ENCODE measurements around the gene NEGR1.

The NEGR1 gene

DNA sequence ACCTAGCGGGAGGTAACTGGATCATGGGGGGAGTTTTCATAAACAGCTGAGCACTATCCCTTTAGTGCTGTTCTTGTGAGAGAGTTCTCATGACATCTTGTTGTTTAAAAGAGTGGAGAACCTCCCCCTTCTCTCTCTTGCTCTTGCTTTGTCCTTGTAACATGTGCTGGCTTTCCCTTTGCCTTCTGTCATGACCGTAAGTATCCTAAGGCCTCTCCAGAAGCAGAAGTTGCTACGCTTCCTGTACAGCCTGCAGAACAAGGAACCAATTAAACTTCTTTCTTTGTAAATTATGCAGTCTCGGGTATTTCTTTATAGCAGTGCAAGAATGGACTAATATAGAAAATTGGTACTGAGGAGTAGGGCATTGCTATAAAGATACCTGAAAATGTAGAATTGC, 515.6 kb downstream of the NEGR1 start:
- FAIRE-seq: no peak

DNA sequence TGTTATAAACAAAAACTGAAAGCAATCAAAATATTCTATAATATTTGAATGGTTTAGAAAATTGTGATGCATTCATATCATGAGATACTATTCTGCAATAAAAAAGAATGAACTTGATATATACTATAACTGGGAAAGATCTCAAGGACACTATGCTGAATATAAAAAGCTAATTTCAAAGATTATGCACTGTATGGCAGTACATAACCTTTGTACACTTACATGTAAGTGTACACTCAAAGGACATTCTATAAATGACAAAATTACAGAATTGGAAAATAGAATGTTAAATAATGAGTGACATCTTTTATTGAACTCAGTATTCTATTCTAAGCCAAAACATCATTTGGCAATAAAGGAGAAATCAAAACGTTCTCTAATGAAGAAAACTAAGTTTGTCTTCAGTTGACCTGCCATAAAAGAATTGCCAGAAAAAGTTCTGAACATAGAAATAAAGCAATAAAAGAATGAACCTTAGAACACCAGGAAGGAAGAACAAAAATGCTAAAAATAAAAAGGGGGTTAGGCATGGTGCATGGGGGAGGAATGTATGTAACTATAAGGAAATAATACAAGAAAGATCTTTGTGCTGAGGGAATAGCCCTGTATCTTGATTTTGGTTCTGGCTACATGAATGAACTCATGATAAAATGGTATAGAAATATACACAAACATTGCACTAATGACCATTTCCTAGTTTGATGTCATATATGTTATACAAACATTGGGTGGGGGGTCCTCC, 519.7 kb downstream of the NEGR1 start:
- FAIRE-seq: no peak

DNA sequence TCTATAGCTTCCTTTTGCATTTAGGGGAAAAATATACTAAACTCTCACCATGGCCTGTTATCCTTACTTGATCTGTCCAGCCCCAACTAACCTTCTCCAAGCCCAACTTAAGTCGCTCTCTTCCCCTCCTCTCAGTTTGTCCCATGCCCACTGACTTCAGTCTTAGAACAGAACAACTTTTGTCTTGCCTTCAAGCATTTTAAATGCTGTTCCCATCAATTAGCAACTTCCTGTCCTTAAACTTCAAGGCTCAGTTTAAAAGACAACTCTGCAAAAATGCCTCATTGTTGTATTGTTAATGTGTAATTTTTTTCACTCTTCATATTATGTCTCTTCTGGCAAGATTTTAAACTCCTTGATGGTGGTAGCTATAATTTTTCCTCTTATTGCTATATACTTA, 526.9 kb downstream of the NEGR1 start:
- FAIRE-seq: no peak

DNA sequence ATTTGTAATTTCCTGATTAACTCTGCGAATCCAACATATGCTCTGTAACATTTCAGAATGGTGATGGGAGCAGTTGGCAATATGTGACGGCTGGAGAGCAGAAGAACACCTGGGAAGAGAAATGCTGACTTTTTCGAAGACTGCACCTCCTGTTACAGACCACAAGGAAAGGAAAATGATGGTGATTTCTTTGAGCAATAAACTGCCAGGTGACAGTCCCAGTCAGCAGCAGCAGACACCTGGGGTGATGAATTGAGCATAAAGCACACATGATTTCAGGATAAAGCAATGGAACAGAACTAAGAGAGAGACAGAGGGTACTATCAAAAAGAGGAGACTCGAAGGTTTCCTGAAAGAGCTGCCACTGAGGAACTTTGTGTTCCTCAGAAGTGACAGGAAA, 528.6 kb downstream of the NEGR1 start:
- no peak for FAIRE-seq

DNA sequence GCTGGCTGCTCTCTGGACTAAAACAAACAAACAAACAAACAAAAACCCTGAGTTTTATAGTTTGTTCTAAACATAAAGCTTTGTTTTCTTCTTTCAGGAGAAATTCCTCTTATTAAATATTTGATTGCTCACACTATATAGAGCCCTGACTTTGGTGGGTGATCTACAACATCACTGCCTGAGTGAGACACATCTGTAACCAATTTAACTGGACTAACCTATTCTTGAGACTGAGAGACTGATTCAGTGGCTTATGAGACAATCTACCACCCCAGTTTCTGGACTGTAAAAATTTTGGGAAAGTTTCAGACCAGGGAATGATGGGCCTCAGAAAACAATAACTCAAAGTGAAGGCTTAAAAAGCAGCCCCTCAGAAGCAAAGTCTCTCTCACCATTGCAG, 537.0 kb downstream of the NEGR1 start:
- no peak for FAIRE-seq

DNA sequence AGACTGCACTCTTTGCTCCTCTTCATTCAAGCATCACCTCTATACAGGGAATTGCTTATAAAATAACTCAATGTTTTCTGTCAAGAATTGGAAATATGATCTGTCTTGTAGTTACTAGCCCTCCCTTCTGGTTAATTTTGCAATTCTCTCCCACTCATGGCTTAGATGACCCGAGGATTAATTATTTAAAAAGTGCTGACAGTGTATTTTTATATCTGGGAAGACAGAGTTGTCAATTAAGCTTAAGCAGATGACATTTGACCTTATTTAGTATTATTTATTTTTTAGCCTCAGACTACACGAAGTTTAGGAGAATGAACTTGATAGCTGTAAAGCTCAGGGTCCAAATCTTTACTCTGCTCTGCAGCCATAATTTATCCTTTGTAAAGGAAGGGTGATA, 538.5 kb downstream of the NEGR1 start:
- FAIRE-seq: no peak

DNA sequence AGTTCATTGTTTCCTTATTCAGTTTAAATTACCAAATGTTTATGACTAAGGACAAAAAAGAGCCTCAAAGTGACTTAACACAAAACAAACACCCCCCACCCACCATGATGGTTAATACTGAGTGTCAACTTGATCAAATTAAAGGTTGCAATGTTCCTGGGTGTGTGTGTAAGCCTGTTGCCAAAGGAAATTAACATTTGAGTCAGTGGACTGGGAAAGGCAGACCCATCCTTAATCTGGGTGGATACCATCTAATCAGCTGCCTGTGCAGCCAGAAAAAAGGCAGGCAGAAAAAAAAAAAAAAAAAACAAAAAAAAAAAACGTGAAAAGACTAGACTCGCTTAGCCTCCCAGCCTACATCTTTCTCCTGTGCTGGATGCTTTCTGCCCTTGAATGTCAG, 543.4 kb downstream of the NEGR1 start:
- FAIRE-seq: no peak

DNA sequence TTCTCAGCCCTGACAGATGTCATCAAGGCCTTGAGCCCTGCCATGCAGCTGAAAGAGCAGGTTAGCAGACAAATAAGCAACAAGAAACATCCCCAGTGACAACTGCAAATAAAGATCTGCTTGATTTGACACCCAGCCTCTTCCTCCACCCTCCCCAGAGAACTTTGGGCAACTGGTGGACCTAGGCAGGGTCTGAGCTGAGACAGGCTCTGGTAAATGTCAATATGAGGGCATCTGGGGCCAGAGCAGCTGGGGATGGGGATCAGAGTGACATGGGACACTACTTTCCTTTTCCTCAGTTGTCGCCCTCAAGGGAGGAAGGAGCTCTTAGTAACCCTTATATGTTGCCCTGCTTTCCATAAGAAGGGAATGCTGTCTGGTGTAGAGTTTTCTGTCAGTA, 544.1 kb downstream of the NEGR1 start:
- no peak for FAIRE-seq

DNA sequence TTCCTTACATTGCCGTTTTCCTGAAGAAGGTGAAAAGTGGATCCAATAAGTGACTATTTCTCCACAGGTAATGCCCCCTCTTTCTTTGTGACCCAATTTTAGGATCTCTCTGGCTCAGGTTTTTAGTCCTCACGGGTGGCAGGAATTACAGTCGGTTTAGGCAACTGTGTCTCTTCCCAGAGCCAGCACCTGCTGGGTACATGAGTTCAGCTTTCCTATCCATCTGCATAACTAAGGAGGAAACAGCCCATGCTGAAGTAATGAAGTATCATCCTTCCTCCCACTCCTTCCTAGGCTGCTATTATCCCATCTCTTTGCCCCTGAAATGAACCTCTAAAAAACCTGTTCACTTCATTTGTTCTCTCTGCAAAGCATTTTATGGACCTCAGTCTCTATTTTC, 544.6 kb downstream of the NEGR1 start:
- no peak for FAIRE-seq

DNA sequence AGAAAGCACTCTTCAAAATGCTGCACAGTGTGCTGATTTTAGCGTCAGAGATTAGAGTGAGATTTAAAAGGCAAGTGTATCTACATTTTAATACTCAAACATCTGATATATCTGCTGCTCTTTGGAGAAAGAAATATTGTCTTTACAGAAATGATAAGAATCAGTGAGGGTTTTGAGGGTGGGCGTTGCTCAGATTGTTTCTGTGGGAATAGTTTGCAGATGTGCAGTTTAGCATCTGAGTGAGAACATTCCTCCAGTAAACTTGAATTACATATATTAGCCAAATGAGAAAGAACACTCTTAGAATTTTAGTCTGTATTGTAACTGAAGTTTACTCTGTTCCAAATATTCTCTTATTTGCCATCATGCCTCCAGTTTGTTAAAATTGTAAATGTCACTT, 549.2 kb downstream of the NEGR1 start:
- FAIRE-seq: no peak

DNA sequence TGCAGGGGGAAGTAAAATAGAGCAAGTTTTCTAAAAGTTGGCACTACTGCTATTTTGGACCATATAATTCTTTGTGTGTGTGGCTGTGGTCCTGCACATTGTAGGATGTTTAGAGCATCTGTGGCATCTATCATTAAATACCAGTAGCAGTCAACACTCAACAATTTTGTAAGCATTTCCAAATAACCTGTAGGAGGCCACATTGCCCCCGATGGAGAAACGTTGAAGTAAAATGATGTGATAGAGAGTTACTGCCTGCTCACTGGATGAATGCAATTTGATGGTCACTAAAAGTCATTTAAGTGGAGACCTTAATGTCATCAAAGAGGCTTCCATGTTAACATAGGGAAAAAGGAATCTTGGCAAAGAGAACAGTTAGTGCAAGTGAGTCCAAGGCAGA, 560.8 kb downstream of the NEGR1 start:
- FAIRE-seq: no peak

DNA sequence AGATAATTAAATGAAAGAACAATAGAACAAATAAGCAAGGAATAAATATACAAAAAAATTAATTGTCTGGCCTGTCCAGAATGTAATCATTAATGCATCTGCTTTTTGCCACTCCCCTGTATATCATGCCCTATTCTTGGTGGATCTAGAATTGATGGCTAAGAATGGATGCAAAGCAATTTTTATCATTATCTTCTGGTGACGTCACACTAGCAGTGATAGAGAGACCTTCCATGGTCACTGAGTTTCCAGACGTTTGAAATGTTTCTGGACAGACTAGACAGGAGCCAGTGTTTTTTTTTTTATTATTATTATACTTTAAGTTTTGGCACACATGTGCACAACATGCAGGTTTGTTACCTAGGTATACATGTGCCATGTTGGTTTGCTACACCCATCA, 563.0 kb downstream of the NEGR1 start:
- no peak for FAIRE-seq

DNA sequence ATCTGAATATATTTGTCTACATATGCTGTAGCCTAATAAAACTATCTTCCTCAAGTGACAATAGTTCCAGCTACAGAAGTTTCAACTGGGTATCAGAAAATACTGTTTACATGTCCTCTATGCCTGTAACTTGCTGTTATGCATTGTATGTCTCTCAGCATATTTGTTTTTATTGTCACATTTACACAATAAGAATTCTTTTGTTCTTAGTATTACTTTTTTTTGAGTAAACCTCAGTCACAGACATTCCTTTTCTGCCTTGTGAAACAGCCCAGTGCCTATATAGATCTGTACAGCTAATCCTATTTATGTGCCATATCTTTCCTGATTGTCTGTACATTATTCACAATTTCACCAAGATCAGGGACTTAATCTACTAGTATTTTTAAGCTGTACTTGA, 565.2 kb downstream of the NEGR1 start:
- FAIRE-seq: no peak

DNA sequence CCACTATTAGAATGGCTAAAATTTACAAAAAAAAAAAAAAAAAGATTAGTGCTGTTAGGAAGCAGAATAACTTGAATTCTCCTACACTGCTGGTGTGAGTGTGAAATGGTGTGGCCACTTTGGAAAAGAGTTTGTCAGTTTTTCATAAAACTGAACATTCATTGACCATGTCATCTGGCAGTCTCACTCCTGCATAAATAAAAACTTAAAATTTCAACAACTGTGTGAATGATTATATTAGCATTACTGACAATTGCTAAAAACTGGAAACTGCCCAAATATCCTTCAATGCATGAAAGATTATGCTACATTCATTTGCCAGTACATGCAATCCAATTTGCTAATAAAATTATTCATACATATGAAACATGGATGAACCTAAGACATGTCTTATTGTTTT, 570.9 kb downstream of the NEGR1 start:
- no peak for FAIRE-seq

DNA sequence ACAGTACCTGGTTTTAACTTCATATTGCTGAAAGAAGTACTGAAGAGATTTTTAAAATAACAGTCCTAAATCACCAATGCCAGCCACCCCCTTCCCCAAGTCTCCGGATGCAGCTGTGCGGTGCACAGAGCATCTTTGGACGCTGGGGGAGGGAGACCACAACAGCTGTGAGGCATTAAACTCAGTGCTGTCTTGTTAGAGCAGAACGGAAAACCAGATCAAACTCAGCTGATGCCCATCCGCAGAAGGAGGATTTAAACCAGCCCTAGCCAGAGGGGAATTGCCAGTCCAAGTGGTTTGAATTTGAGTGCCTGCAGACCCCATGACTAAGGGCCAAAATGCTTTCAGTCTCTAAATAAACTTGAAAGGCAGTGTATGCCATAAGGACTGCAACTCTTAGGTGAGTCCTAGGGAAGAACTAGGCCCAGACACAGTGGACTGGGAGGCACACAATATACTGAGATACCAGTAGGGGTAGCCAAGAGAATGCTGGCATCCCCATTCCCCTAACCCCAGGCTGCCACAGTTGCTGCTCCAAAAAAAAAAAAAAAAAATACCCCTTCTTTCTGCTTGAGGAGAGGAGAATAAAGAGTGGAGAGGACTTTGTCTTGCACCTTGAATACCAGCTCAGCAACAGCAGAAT, 576.2 kb downstream of the NEGR1 start:
- no peak for FAIRE-seq

DNA sequence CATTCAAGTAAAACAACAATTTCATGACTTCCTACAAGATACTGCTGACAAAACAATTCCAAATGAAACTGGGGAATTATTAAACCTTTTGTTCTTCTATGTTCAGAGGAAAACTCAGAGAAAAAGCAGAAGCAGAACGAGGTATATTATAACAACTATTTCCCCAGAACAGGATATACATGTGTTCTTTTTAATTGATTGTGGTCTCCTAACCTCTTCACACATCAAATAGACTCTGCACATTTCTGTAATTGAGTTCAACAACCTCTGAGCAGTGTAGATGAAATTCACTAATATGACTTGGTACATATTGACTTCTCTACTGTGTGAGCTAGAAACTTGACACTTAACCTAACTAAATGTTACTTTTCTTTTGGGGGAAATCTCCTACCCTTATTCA, 584.2 kb downstream of the NEGR1 start:
- FAIRE-seq: no peak

DNA sequence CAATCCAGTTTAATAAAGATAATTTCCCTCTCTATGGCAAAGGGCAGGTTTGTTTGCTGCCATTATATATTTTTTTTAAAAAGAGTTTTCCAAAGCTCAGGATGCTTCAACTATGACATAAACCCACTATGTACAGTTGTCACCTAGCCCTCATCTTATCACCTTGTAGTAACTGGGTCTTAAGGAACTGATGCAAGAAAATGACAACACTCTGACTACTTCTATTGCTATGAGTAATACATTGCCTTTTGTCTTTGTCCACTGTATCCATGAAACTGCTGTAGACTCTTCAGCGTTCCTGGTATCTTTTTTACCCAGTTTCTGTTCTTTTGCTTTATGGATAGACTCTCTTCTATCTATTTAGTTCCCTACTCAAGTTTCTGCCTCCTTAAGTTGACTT, 586.5 kb downstream of the NEGR1 start:
- FAIRE-seq: no peak

DNA sequence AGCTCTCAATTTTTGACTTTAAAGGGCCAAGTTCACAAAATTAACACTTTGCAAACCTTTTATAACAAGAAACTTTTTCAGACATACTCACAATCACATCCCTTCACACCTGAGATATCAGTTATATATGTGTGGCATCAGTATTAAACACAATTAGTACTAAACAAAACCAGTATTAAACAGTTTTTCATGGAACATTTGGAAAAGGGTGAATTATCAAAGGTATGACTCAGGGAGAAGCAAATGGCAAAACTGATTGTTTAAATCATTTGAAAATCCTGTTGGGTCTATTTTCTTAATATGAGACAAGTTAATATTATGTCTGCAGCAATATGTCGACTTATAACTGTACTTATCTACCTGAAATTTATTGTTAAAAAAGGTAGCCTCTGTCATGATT, 587.3 kb downstream of the NEGR1 start:
- no peak for FAIRE-seq

DNA sequence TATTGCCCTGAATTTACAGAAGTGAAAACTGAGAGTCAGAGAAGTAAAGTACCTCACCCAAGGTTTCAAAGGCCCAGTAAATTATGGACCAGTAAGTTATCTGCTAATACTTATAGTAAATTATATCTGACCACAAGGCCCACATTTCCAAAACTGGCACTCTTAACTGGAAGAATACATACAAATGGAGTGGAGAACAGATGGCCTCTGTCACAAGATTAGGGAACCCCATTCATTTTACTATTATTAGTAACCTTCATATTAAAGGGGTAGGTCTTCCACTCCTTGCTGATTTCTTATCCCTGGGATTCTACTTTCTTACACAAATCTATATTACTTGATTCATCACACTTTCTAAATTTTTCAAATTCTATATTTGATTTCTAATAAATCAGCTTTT, 588.8 kb downstream of the NEGR1 start:
- FAIRE-seq: no peak

DNA sequence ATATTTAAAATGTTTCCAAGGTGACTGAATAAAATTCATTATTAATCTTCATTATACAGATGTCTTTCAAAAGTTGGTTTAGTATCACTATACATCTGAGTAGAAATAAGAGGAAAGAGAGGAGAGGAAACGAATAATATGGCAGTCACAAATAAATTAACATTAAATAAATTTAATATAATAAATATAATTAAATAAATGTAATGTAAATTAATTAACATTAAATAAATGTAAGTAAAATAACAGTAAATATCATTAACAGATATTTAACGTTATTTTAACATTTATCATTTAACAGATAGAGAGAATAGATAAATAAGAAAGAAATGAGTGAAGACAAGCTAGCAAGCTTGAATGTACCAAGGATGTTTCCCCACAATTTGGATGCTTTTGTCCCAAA, 592.7 kb downstream of the NEGR1 start:
- FAIRE-seq: no peak

DNA sequence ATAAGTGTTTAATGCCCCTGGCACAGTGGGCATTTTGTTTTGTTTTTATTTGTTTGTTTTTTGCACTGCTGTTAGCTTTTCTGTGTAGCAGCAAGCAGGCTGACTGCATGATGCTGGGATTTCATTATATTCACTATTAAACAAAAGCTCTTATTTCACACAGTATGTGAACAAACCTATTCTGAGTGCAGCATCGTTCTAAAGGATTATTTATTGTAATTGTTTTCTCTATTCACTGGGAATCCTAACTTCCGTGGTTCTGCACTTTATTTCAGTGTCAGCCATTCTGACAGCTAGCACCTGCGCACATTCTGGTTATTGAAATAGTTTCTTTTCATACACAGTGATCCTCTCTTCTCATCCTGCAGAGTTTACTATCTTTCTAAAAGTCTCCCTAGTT, 595.0 kb downstream of the NEGR1 start:
- no peak for FAIRE-seq

DNA sequence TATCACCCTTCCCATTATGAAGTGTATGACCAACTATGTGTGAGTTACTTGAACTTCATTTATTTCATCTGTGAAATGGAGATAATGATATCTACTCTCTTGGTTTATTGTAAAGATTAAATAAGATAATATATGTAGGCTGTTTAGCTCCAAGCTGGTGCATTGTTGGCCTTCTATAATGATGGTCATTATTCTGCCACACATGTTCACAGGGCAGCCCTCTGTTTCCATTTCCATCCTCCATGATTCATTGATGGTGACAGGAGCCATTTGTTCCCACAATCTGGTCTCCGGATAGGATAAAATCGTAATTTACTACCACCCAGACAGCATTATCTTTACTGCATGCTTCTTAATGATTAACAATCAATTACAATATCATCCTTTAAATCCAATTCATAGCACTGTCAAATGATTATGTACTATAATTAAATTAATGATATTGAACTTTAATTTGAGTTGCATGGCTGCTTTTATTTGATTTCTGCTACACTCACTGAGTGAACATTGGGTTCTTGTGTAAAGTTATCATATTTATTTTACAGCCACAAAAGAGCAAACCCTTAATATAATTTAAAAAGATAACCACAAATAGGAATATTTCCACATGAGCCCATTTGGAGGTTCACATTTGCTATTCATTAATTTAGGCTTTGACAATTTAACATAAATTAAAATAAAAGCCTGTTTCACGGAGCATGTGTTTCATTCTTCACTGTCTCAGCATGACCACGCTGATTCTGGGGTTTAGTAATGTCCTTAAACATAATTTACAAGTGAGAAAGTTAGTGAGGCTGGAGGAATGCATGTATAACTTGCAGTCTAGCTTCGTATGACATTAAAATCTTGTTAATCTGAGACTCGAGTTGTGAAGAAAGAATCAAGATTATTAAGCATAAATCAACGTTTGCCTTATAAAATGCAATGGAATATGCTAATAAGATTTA, 605.1 kb downstream of the NEGR1 start:
- no peak for FAIRE-seq

DNA sequence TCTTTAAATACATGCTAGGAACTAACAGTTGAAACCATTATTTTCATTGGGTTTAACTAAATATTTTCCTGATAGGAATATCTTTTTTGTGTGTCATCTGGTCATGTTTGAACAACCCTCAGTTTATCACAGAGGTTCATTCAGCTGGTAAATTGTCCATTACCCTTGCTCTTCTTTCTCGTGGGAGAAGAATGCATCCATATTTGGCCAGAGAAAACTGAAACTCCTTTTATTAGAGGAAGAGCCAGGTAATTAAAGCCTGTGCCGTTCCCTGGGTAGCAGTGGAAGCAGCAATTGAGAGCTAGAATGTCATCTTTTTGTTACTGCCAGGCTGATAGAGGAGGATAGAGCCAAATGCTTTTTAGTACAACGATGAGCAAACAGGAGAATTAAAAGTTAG, 614.3 kb downstream of the NEGR1 start:
- no peak for FAIRE-seq

DNA sequence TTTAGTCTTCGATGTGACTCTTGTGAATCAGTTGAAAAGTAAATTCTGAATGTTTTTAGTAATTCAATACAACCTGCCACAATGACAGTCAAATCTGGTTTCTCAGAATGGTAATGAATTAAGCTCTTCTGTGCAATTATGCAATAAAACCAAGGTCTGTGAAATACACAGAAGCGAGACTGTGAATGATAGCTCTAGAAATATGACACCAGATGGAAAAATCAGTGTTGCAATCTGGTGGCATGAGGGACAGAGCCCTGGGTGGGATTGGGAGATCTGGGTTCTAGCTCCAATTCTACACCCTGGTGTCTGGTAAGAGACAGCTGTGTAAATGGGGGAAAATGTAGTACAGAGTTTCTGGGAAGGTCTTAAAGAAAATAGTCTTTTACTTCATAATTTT, 615.1 kb downstream of the NEGR1 start:
- no peak for FAIRE-seq
